ENCODE results near the gene MAMLD1.

GRCh38 chrX:150526692-150527091 is 163.6 kb downstream of the MAMLD1 start:
- TF ChIP-seq EZH2 (IDR thresholded peaks at IDR 0.05; ENCODE audit: insufficient read depth, poor library complexity, severe bottlenecking) (no peak), EZH2phosphoT487 (IDR thresholded peaks at IDR 0.05; ENCODE audit: insufficient read depth, low read depth) (no peak)
